GM18867 (cell line): ENCODE data around the gene NUDT21.
A peak's percentile ranks its signal among the peaks of the same experiment; 100 is the strongest.
"Not testable (repeated sequence)": the region's sequence is repeated elsewhere in the genome, so short reads cannot be mapped to it uniquely, and the experiment has no call there.

Experiments
- ATAC-seq: cut with Tn5 transposase; IDR thresholded peaks from one replicate; pipeline ENCODE4 v1.9.1; 2021; ENCODE audit warnings: mild to moderate bottlenecking, moderate library complexity; ENCODE audit not compliant: unreplicated experiment

NUDT21 gene

GRCh38 chr16:56450986-56451752 is at the start of gene NUDT21, which contains the start of gene OGFOD1:
Gene NUDT21 (minus strand): TSS chr16:56451332. CDS start chr16:56451202, 130 bp downstream.
Gene OGFOD1 (plus strand): TSS chr16:56451554. CDS start chr16:56451613, 59 bp downstream.
- peak; percentile 96 for ATAC-seq

GRCh38 chr16:56493815-56494214 is 42.7 kb upstream of the NUDT21 start:
- no peak for ATAC-seq

GRCh38 chr16:56493126-56493525 is 42.0 kb upstream of the NUDT21 start:
- ATAC-seq: no peak

- ATAC-seq: no peak
These were observed 40.6 kb upstream of the NUDT21 start for GRCh38 chr16:56491657-56492261.

GRCh38 chr16:56488868-56489267 is 37.7 kb upstream of the NUDT21 start:
- not testable (repeated sequence) for ATAC-seq

GRCh38 chr16:56488035-56488434 is 36.9 kb upstream of the NUDT21 start:
- no peak for ATAC-seq

- no peak for ATAC-seq
These were observed 32.3 kb upstream of the NUDT21 start for GRCh38 chr16:56483394-56483793.

GRCh38 chr16:56482683-56483236 is 31.6 kb upstream of the NUDT21 start:
- no peak for ATAC-seq

GRCh38 chr16:56481468-56482122 is 30.5 kb upstream of the NUDT21 start:
- no peak for ATAC-seq

GRCh38 chr16:56480776-56481467 is 29.8 kb upstream of the NUDT21 start:
- ATAC-seq: no peak

- no peak for ATAC-seq
These were observed 28.3 kb upstream of the NUDT21 start for GRCh38 chr16:56479469-56479868.

GRCh38 chr16:56478281-56479049 is 27.3 kb upstream of the NUDT21 start:
- no peak for ATAC-seq

- no peak for ATAC-seq
These were observed 26.2 kb upstream of the NUDT21 start for GRCh38 chr16:56477096-56477878.

- no peak for ATAC-seq
These were observed 24.1 kb upstream of the NUDT21 start for GRCh38 chr16:56475201-56475600.

- ATAC-seq: no peak
These were observed 19.5 kb upstream of the NUDT21 start for GRCh38 chr16:56470666-56471065.

- ATAC-seq: no peak
These were observed 19.1 kb upstream of the NUDT21 start for GRCh38 chr16:56470232-56470631.

- ATAC-seq: no peak
These were observed 18.6 kb upstream of the NUDT21 start for GRCh38 chr16:56469748-56470147.

GRCh38 chr16:56468800-56469199 is 17.7 kb upstream of the NUDT21 start:
- ATAC-seq: no peak

- no peak for ATAC-seq
These were observed 15.2 kb upstream of the NUDT21 start for GRCh38 chr16:56466344-56466743.
